ENCODE measurements around the gene CEMIP. TPM values are rescaled to one million over a fixed set of nuclear protein-coding genes. Genes with fewer than 3 reads are reported as not detected.

The CEMIP gene
- total and polyA plus RNA-seq, 12 donors: 0.01 to 1.9 (median 0.23) TPM; not detected in 1

DNA sequence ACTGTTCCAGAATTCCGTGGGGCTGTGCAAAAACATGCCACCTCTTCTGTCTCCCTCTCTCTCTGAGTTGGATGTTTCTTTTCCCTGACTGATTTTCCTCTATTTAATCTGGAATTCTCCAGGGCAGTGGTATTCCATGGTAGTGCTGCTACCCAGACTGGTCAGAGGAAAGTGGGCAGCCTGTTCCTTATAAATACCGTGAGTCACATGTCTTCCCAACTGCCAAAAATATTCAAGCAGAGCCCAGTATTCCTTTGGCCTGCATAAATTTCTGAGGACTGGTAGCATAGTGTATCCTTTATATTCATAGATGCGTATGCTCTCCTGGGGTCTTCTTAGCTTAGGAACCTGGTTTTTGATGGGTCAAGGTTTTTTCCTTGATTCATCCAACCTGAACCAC is 40.9 kb downstream of the CEMIP start:
- DNase-seq (no peak), ATAC-seq (peak in 2 of 8 donors; percentile 42 to 56)
- Histone ChIP-seq H3K36me3 (no peaks in the 10 kb centered on the region), H3K9me3 (peaks cover 0 to 5% (median 0%) of the 10 kb centered on the region in 11 donors), H3K4me3 (no peak overlapping the region), H3K4me1 (peaks cover 0 to 19% (median 0%) of the 10 kb centered on the region in 9 donors), H3K27me3 (no peaks in the 10 kb centered on the region), H3K27ac (no peak overlapping the region)
- TF ChIP-seq, protein P1, sequence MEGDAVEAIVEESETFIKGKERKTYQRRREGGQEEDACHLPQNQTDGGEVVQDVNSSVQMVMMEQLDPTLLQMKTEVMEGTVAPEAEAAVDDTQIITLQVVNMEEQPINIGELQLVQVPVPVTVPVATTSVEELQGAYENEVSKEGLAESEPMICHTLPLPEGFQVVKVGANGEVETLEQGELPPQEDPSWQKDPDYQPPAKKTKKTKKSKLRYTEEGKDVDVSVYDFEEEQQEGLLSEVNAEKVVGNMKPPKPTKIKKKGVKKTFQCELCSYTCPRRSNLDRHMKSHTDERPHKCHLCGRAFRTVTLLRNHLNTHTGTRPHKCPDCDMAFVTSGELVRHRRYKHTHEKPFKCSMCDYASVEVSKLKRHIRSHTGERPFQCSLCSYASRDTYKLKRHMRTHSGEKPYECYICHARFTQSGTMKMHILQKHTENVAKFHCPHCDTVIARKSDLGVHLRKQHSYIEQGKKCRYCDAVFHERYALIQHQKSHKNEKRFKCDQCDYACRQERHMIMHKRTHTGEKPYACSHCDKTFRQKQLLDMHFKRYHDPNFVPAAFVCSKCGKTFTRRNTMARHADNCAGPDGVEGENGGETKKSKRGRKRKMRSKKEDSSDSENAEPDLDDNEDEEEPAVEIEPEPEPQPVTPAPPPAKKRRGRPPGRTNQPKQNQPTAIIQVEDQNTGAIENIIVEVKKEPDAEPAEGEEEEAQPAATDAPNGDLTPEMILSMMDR (IDR thresholded peaks at IDR 0.05): no peak
- WGBS, 2 donors: 65 to 81% methylated on average over 3 of the region's 3 CpGs
- intact Hi-C loops (cut with DNase I): no loop called here

DNA sequence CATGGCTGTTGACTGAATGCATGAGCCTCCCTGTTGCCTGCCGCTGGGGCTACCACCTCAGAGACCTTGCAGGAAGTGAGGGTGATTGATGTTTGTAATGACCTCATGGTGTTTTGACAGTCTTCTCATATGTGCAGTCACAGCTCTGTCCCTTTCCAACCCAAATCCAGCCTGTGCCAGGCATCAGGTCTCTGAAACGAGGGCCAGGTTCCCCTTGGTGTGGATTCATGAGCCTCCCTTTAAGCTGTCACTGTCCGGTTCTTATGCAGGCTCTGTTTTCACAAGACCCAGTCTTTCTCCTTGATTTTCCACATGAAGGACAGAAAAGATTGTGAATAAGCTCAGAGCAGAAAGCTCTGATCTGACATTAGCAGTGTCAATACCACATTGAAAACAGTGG is 43.1 kb downstream of the CEMIP start:
- DNase-seq: no peak
- TF ChIP-seq, protein P1 (IDR thresholded peaks at IDR 0.05): no peak
- Histone ChIP-seq H3K9me3 (peaks cover 0 to 5% (median 0%) of the 10 kb centered on the region in 11 donors), H3K27ac (no peak overlapping the region), H3K4me3 (no peak overlapping the region), H3K4me1 (peaks cover 0 to 19% (median 0%) of the 10 kb centered on the region in 9 donors), H3K36me3 (no peaks in the 10 kb centered on the region), H3K27me3 (no peaks in the 10 kb centered on the region)
- ATAC-seq: no peak
- WGBS, 2 donors: 67 to 72% methylated on average over 3 of the region's 3 CpGs
- intact Hi-C loops (cut with DNase I): no loop called here

DNA sequence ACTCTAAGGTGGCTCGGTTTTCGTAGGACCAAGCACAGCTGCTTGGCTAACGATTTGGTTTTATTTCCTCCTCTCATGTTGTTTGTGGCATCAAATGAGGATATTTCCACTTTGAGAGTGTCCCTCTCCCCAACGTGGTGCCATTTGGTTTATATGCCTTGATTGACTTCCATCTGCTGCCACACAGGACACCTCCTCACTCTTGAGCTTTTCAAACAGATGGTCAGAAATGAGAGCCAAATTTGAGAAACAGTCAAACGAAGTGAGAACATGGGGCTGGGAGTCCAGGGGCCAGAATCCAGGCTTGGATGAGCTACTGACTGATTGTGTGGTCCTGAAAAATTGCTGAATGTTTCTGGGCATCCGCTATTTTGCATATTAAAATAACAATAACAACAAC is 43.5 kb downstream of the CEMIP start:
- no peak for ATAC-seq
- H3K36me3 ChIP-seq: no peaks in the 10 kb centered on the region
- H3K27me3 ChIP-seq: no peaks in the 10 kb centered on the region
- DNase-seq: no peak
- 79 to 84% methylated on average over 6 of the region's 6 CpGs for WGBS, 2 donors
- TF ChIP-seq, protein P1 (IDR thresholded peaks at IDR 0.05): no peak
- H3K4me3 ChIP-seq: no peak overlapping the region
- H3K9me3 ChIP-seq: peaks cover 0 to 5% (median 0%) of the 10 kb centered on the region in 11 donors
- no peak overlapping the region for H3K27ac ChIP-seq
- intact Hi-C loops (cut with DNase I): no loop called here
- peaks cover 0 to 19% (median 0%) of the 10 kb centered on the region in 9 donors for H3K4me1 ChIP-seq

DNA sequence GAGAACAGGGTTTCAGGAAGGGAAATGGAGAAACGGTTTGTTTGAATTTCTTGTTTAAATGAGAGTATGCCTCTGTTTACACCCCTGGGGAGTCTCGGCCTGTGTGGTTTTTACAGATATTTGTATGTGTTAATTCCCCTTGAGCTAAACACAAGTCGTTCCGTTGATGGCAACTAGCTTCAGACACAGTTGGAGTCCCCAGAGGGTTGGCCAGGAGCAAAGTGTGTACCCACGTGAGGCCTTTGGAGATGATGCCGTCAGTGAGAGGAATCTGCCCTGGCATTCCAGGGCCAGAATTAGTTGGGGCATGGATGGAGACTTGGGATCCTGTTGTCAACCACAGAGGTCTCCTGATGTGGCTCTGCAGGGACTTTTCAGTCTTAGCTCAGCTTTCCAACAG is 44.0 kb downstream of the CEMIP start:
- Histone ChIP-seq H3K9me3 (peaks cover 0 to 2% (median 0%) of the 10 kb centered on the region in 11 donors), H3K36me3 (no peaks in the 10 kb centered on the region), H3K27me3 (no peaks in the 10 kb centered on the region), H3K27ac (no peak overlapping the region), H3K4me3 (no peak overlapping the region), H3K4me1 (peaks cover 0 to 19% (median 0%) of the 10 kb centered on the region in 9 donors)
- intact Hi-C loops (cut with DNase I): no loop called here
- 63 to 68% methylated on average over 6 of the region's 6 CpGs for WGBS, 2 donors
- TF ChIP-seq, protein P1 (IDR thresholded peaks at IDR 0.05): no peak
- DNase-seq (no peak), ATAC-seq (no peak)

Data from heart right ventricle (tissue), 16 donors.